ENCODE measurements around the gene KRT34. TPM values are rescaled to one million over a fixed set of nuclear protein-coding genes. Genes with fewer than 3 reads are reported as not detected.

The KRT34 gene
- total RNA-seq, 5 donors from 2014 or later (not counting 1 experiment from before 2014, with no cell fraction given): not detected

GRCh38 chr17:41367426-41368075, 14.6 kb downstream of the KRT34 start:
- peaks cover 7 to 23% (median 11%) of the 10 kb centered on the region in 3 donors for H3K4me1 Mint-ChIP-seq
- ChIA-PET POLR2A (interaction anchor here in 1 of 2 donors (0.5 kb wide), 1 partner anchor 921 kb away, joined by 3 read pairs; no protein-coding TSS in a partner anchor), CTCF (no interaction called here)
- H3K36me3 Mint-ChIP-seq: no peaks in the 10 kb centered on the region
- no peaks in the 10 kb centered on the region for H3K9me3 ChIP-seq
- H3K4me1 ChIP-seq (ENCODE audit: control insufficient read depth in 1 of 2, extremely low read depth in 1 of 2, insufficient read depth in 2 of 2, low read length in 2 of 2): no peaks in the 10 kb centered on the region
- H3K4me3 ChIP-seq (ENCODE audit: control insufficient read depth in 1 of 2, extremely low read depth in 1 of 2, low read length in 1 of 2): no peak overlapping the region
- H3K27me3 Mint-ChIP-seq: no peaks in the 10 kb centered on the region
- H3K9me3 Mint-ChIP-seq: no peaks in the 10 kb centered on the region
- WGBS (ENCODE audit: insufficient coverage): 100% methylated on average over 3 of the region's 10 CpGs
- no peak for ATAC-seq (replicated peaks in 1 of 4)
- peaks cover 0 to 2% of the 10 kb centered on the region in 2 experiments for H3K27me3 ChIP-seq (replicated peaks in 1 of 2; ENCODE audit: control insufficient read depth in 2 of 2, extremely low read depth in 1 of 2, insufficient read depth in 2 of 2, low read length in 1 of 2)
- no peak for DNase-seq
- H3K27ac ChIP-seq (ENCODE audit: low read length): no peak overlapping the region
- H3K27ac Mint-ChIP-seq: no peak overlapping the region
- no peak overlapping the region for H3K4me3 Mint-ChIP-seq
- no peaks in the 10 kb centered on the region for H3K36me3 ChIP-seq (ENCODE audit: control insufficient read depth in 2 of 2, extremely low read depth in 1 of 2, insufficient read depth in 1 of 2, low read length in 1 of 2)

DNA sequence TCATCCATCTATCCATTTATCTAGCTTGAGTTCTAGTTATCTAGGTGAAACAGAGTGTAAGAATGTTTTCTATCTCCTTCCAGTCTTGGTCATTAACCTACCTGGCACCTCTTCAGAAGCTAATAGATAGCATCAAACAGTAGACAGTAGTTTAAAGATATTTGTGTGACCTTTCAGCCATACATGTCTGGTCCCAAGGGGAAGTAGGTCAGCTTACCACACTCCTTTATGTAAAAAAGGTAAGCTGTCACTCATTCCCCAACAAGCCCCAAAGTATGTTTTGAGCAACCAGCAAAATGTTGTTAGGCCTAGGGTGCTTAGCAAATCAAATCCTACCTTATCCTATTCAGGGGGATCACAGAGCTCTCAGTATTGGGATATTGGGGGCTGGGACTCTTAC, 16.0 kb downstream of the KRT34 start:
- H3K27me3 Mint-ChIP-seq: no peaks in the 10 kb centered on the region
- no peaks in the 10 kb centered on the region for H3K36me3 Mint-ChIP-seq
- no peak overlapping the region for H3K27ac ChIP-seq (ENCODE audit: low read length)
- ChIA-PET POLR2A (interaction anchor here in 1 of 2 donors (0.7 kb wide), 2 partner anchors 256 to 777 kb away, joined by 3 read pairs; no protein-coding TSS in a partner anchor), CTCF (no interaction called here)
- DNase-seq (no peak), ATAC-seq (replicated peaks in 1 of 4) (no peak)
- no peak overlapping the region for H3K27ac Mint-ChIP-seq
- no peaks in the 10 kb centered on the region for H3K9me3 Mint-ChIP-seq
- no peaks in the 10 kb centered on the region for H3K4me1 ChIP-seq (ENCODE audit: control insufficient read depth in 1 of 2, extremely low read depth in 1 of 2, insufficient read depth in 2 of 2, low read length in 2 of 2)
- H3K4me1 Mint-ChIP-seq: peaks cover 7 to 21% (median 9%) of the 10 kb centered on the region in 3 donors
- H3K9me3 ChIP-seq: no peaks in the 10 kb centered on the region
- no peaks in the 10 kb centered on the region for H3K27me3 ChIP-seq (replicated peaks in 1 of 2; ENCODE audit: control insufficient read depth in 2 of 2, extremely low read depth in 1 of 2, insufficient read depth in 2 of 2, low read length in 1 of 2)
- H3K36me3 ChIP-seq (ENCODE audit: control insufficient read depth in 2 of 2, extremely low read depth in 1 of 2, insufficient read depth in 1 of 2, low read length in 1 of 2): no peaks in the 10 kb centered on the region
- no peak overlapping the region for H3K4me3 ChIP-seq (ENCODE audit: control insufficient read depth in 1 of 2, extremely low read depth in 1 of 2, low read length in 1 of 2)
- no peak overlapping the region for H3K4me3 Mint-ChIP-seq

- Histone ChIP-seq H3K36me3 (ENCODE audit: control insufficient read depth in 2 of 2, extremely low read depth in 1 of 2, insufficient read depth in 1 of 2, low read length in 1 of 2) (no peaks in the 10 kb centered on the region), H3K9me3 (no peaks in the 10 kb centered on the region), H3K27ac (ENCODE audit: low read length) (no peak overlapping the region), H3K4me3 (ENCODE audit: control insufficient read depth in 1 of 2, extremely low read depth in 1 of 2, low read length in 1 of 2) (no peak overlapping the region), H3K4me1 (ENCODE audit: control insufficient read depth in 1 of 2, extremely low read depth in 1 of 2, insufficient read depth in 2 of 2, low read length in 2 of 2) (no peaks in the 10 kb centered on the region), H3K27me3 (replicated peaks in 1 of 2; ENCODE audit: control insufficient read depth in 2 of 2, extremely low read depth in 1 of 2, insufficient read depth in 2 of 2, low read length in 1 of 2) (no peaks in the 10 kb centered on the region)
- H3K36me3 Mint-ChIP-seq: no peaks in the 10 kb centered on the region
- ATAC-seq (replicated peaks in 1 of 4): no peak
- H3K4me3 Mint-ChIP-seq: no peak overlapping the region
- H3K27me3 Mint-ChIP-seq: no peaks in the 10 kb centered on the region
- no peaks in the 10 kb centered on the region for H3K9me3 Mint-ChIP-seq
- POLR2A ChIA-PET: no interaction called here
- no peak overlapping the region for H3K27ac Mint-ChIP-seq
- WGBS (ENCODE audit: insufficient coverage): no CpG with 5 or more reads among the region's 2 CpGs
- no peak for DNase-seq
- H3K4me1 Mint-ChIP-seq: peaks cover 0 to 13% (median 5%) of the 10 kb centered on the region in 3 donors
- CTCF ChIA-PET: no interaction called here
Measured at GRCh38 chr17:41363881-41364280, 18.2 kb downstream of the KRT34 start.

DNA sequence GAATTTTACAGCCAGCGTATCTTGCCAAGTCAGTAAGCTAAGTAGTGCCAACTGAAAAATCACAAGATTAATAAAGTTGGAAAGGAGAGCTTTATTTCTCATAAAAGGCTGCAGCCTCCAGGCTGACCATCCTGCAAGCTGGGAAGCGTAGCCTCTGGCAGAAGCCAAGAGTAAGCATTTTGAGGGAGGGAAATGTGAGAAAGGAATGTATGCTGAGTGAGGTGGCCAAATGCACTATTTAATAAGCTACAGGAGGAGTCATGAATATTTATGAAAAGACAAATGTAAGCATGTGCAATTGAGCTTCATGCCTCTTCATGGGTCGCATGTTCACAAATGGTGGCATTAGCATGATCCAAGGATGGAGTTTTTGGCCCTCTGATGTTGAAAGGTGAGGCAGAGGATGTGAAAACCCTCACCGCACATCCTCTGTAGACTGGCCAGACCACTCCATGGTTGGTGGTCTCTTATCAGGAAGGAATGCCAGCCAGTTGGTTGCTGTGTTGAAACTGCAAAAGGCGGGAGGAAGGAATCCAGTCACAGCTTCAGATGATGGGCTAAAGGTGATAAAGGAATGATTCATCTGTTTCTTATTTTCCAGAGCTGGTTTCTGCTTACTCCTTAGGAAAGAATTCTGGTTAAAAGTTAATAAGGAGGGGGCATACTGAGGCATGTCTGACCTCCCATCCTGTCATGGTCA, 21.7 kb downstream of the KRT34 start:
- ChIA-PET CTCF (no interaction called here), POLR2A (no interaction called here)
- DNase-seq (no peak), ATAC-seq (replicated peaks in 1 of 4) (no peak)
- H3K4me1 Mint-ChIP-seq: peaks cover 0 to 8% (median 5%) of the 10 kb centered on the region in 3 donors
- WGBS (ENCODE audit: insufficient coverage): 93% methylated on average over 3 of the region's 5 CpGs
- no peaks in the 10 kb centered on the region for H3K9me3 ChIP-seq
- H3K27ac Mint-ChIP-seq: no peak overlapping the region
- no peak overlapping the region for H3K4me3 ChIP-seq (ENCODE audit: control insufficient read depth in 1 of 2, extremely low read depth in 1 of 2, low read length in 1 of 2)
- H3K27ac ChIP-seq (ENCODE audit: low read length): no peak overlapping the region
- H3K27me3 ChIP-seq (replicated peaks in 1 of 2; ENCODE audit: control insufficient read depth in 2 of 2, extremely low read depth in 1 of 2, insufficient read depth in 2 of 2, low read length in 1 of 2): peaks cover 0 to 3% of the 10 kb centered on the region in 2 experiments
- H3K4me3 Mint-ChIP-seq: no peak overlapping the region
- H3K4me1 ChIP-seq (ENCODE audit: control insufficient read depth in 1 of 2, extremely low read depth in 1 of 2, insufficient read depth in 2 of 2, low read length in 2 of 2): no peaks in the 10 kb centered on the region
- H3K36me3 Mint-ChIP-seq: peaks cover 3% of the 10 kb centered on the region
- H3K27me3 Mint-ChIP-seq: no peaks in the 10 kb centered on the region
- peaks cover 0 to 6% (median 3%) of the 10 kb centered on the region in 3 donors for H3K9me3 Mint-ChIP-seq
- no peaks in the 10 kb centered on the region for H3K36me3 ChIP-seq (ENCODE audit: control insufficient read depth in 2 of 2, extremely low read depth in 1 of 2, insufficient read depth in 1 of 2, low read length in 1 of 2)

DNA sequence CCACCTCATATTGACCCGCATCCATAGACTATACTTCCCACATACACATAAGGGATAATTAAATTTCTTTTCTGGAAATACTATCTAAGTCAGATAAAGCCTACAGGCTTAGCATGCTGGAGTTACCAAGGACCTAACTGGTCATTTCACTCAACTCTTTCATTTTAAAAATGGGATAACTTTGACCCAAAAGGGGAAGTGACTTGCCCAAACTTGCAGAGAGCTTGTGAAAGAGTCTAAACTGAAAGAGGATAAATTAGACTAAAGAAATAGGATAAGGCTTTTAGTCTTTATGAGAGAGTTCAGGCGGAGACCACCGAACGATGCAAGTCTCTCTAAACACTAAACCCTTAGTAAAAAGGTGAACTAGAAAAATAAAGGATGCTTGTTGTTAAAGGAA, 27.6 kb downstream of the KRT34 start:
- H3K36me3 Mint-ChIP-seq: peaks cover 3% of the 10 kb centered on the region
- ATAC-seq (replicated peaks in 1 of 4) (no peak), DNase-seq (no peak)
- Histone ChIP-seq H3K4me1 (ENCODE audit: control insufficient read depth in 1 of 2, extremely low read depth in 1 of 2, insufficient read depth in 2 of 2, low read length in 2 of 2) (peaks cover 2 to 6% of the 10 kb centered on the region in 2 experiments), H3K4me3 (ENCODE audit: control insufficient read depth in 1 of 2, extremely low read depth in 1 of 2, low read length in 1 of 2) (no peak overlapping the region), H3K36me3 (ENCODE audit: control insufficient read depth in 2 of 2, extremely low read depth in 1 of 2, insufficient read depth in 1 of 2, low read length in 1 of 2) (no peaks in the 10 kb centered on the region), H3K27ac (ENCODE audit: low read length) (no peak overlapping the region), H3K27me3 (replicated peaks in 1 of 2; ENCODE audit: control insufficient read depth in 2 of 2, extremely low read depth in 1 of 2, insufficient read depth in 2 of 2, low read length in 1 of 2) (peaks cover 0 to 5% of the 10 kb centered on the region in 2 experiments), H3K9me3 (no peaks in the 10 kb centered on the region)
- ChIA-PET POLR2A (interaction anchor here in 1 of 2 donors (0.7 kb wide), 1 partner anchor 357 kb away, joined by 3 read pairs; no protein-coding TSS in a partner anchor), CTCF (interaction anchor here in 1 of 2 donors (0.8 kb wide), 1 partner anchor 194 kb away, joined by 3 read pairs; no protein-coding TSS in a partner anchor)
- peaks cover 3 to 6% (median 4%) of the 10 kb centered on the region in 3 donors for H3K9me3 Mint-ChIP-seq
- no CpG with 5 or more reads among the region's 4 CpGs for WGBS (ENCODE audit: insufficient coverage)
- peaks cover 10 to 15% (median 12%) of the 10 kb centered on the region in 3 donors for H3K4me1 Mint-ChIP-seq
- H3K27me3 Mint-ChIP-seq: no peaks in the 10 kb centered on the region
- H3K4me3 Mint-ChIP-seq: no peak overlapping the region
- no peak overlapping the region for H3K27ac Mint-ChIP-seq

DNA sequence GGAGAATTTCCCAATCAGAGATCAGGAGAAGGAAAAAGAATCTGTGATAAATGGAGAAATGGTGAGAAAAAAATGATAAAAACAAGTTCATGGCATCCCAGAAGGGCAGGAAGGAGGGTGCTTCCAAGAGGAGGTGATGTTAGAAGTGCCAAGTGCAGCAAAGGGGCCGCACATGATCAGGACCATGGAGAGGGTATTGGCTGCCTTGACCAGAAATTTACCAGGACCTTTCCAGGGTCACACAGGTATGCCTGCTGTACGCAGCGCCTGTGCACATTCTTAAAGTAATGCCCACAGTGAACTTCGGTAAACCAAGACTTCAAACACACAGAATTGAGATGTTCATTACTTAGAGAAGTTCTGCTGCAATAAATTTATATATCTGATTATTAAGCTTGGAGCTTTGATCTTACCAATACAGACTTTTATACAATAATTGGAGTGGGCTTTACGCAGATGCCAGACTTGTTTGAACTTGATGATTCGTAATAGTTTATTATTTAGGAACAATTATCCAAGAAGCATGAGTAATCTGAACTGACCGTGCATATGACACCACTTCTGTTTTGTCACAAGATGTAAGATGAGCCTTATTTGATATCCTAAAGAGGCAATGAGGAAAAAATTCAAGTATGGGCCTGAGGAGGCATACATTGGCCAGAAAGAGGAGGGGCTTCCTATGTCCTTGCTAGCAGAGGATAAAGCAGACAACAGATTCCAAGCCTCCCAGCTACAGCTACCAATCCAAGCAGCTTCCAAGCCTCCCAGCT, 29.3 kb downstream of the KRT34 start:
- H3K4me1 ChIP-seq (ENCODE audit: control insufficient read depth in 1 of 2, extremely low read depth in 1 of 2, insufficient read depth in 2 of 2, low read length in 2 of 2): peaks cover 2 to 6% of the 10 kb centered on the region in 2 experiments
- no peaks in the 10 kb centered on the region for H3K36me3 ChIP-seq (ENCODE audit: control insufficient read depth in 2 of 2, extremely low read depth in 1 of 2, insufficient read depth in 1 of 2, low read length in 1 of 2)
- H3K4me3 ChIP-seq (ENCODE audit: control insufficient read depth in 1 of 2, extremely low read depth in 1 of 2, low read length in 1 of 2): no peak overlapping the region
- ChIA-PET CTCF (interaction anchor here in 1 of 2 donors (0.9 kb wide), 1 partner anchor 18 kb away, joined by 3 read pairs; no protein-coding TSS in a partner anchor), POLR2A (no interaction called here)
- DNase-seq (no peak), ATAC-seq (replicated peaks in 1 of 4) (no peak)
- no peak overlapping the region for H3K4me3 Mint-ChIP-seq
- H3K27ac ChIP-seq (ENCODE audit: low read length): no peak overlapping the region
- H3K4me1 Mint-ChIP-seq: peaks cover 10 to 16% (median 12%) of the 10 kb centered on the region in 3 donors
- 81% methylated on average over 2 of the region's 7 CpGs for WGBS (ENCODE audit: insufficient coverage)
- H3K9me3 ChIP-seq: no peaks in the 10 kb centered on the region
- no peaks in the 10 kb centered on the region for H3K27me3 Mint-ChIP-seq
- no peak overlapping the region for H3K27ac Mint-ChIP-seq
- peaks cover 3 to 6% (median 4%) of the 10 kb centered on the region in 3 donors for H3K9me3 Mint-ChIP-seq
- H3K36me3 Mint-ChIP-seq: peaks cover 3% of the 10 kb centered on the region
- peaks cover 0 to 5% of the 10 kb centered on the region in 2 experiments for H3K27me3 ChIP-seq (replicated peaks in 1 of 2; ENCODE audit: control insufficient read depth in 2 of 2, extremely low read depth in 1 of 2, insufficient read depth in 2 of 2, low read length in 1 of 2)

Measured in T-cell (primary cell).